Epithelial cell of proximal tubule (primary cell): ENCODE data around the gene ADIPOR2. TPM values are rescaled to one million over a fixed set of nuclear protein-coding genes. Genes with fewer than 3 reads are reported as not detected.
A peak's percentile ranks its signal among the peaks of the same experiment; 100 is the strongest.

Source experiments
- DNase-seq: peaks from one replicate; pipeline ENCODE4 v3.0.0-alpha.2; 2011; ENCODE audit warnings: low read depth
- H3K4me3 ChIP-seq: 2 replicates; pipeline ENCODE4 v1.5.1; 2011; ENCODE audit warnings: low read depth, mild to moderate bottlenecking, low read length
- CTCF ChIP-seq: conservative IDR thresholded peaks from 2 replicates; pipeline ENCODE4 v1.5.1; 2012; ENCODE audit warnings: low read depth, mild to moderate bottlenecking, low read length
- total RNA-seq: library from RNA; depleted of rRNA; stranded (reverse); fragments of >200 nt; gene quantifications from 2 replicates; pipeline ENCODE4 v1.2.3, GENCODE V29; 2015

Gene ADIPOR2
- total RNA-seq, 1 donor from 2014 or later, result 22.8 TPM

- TF ChIP-seq CTCF, result peak; percentile 91
- no peak for DNase-seq
- no peak overlapping the region for H3K4me3 ChIP-seq
These were observed 100.4 kb downstream of the ADIPOR2 start for GRCh38 chr12:1791104-1791841.

- no peak for DNase-seq
- no peak for TF ChIP-seq CTCF
- no peak overlapping the region for H3K4me3 ChIP-seq
These were observed 101.5 kb downstream of the ADIPOR2 start for GRCh38 chr12:1792406-1792805.

GRCh38 chr12:1793426-1794210 is 102.7 kb downstream of the ADIPOR2 start:
- no peak overlapping the region for H3K4me3 ChIP-seq
- no peak for TF ChIP-seq CTCF
- DNase-seq, result no peak

DNA sequence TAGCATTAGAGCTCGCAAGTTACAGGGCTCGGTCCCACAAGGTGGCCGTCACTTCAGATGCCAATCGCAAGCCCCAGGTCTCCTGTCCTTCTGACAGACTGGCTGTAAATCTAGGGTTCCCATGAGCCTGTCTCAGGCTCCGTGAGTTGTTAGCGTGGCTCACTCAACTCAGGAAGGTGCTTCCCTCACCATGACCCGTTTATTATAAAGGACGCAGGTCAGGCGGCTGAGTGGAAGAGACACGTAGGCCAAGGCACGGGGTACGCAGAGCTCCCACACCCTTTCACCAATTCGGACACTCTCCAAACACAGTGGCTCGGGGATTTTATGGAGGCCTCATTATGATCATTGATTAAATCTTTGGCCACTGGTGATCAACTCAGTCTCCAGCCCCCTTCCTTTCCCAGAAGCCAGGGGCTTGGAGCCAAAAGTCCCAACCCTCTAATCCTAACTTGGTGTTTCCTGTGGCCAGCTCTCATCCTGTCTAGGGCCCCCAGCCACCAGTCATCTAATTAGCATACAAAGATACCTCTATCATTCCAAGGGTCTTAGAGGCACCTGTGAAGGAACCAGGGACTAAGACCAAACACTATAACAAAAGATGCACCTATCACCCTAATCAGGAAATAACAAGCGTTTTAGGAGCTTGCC is 103.7 kb downstream of the ADIPOR2 start:
- TF ChIP-seq CTCF, result no peak
- DNase-seq, result no peak
- no peak overlapping the region for H3K4me3 ChIP-seq

DNA sequence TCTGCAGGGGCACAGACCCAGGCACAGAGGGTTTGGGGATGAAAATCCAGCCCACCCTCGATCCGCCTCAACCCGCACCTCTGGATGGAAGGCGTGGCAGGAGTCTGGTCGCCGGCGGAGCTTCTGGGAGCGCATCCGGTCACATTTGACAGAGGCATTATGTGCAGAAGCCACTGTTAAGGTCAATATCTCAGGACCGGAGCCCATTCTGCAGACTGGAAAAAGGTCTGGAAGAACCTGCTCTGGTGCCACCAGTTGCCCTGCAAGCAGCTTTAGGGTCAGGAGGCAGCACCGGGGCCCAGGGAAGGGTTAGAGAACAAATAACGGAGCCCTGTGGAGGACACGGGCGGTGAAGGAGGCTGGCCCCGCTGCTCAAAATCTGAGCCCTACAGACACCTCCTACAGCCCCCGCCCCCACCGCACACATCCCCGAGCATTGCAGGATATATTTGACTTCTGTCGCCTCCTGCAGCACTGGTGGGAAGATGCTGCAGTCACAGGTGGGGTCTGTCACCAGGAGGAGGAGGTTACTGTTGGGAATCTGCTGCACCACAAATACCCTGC is 104.4 kb downstream of the ADIPOR2 start:
- H3K4me3 ChIP-seq, result no peak overlapping the region
- DNase-seq, result no peak
- TF ChIP-seq CTCF, result no peak

DNA sequence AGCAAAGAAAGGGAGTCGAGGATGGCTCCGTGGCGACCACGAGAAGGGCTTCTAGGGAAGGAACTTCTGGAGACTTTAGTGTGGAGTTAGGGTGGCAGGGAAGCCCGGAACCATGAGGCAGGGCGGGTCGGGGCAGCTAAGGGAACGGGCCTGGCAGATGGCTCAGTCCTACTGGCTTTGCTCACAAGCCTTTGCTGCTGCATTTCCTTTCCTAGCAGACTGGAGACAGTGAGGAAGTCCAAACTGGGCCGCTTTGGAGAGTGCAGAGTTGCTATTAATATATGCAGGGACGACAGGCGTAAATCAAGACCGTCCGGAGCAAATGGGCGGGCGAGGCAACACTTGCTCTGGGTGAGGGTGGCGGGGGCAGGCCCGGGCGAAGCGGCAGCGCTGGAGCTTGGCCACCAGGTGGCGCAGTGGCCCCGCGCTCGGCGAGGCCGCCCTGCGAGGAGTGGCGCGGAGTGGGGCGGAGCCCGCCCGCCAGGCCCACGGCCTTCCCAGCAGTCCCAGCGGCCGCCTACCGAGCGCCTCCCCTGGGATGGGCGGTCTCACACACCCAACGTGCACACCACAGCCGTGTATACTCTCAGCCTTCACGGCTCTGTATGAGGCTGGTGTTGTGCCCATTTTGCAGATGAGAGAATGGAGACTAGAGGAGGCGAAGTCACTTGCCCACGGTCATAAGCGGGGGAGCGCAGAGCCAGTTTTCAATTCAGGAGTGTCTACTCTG is 105.1 kb downstream of the ADIPOR2 start:
- DNase-seq, result no peak
- peak; percentile 79 for TF ChIP-seq CTCF
- H3K4me3 ChIP-seq, result peak overlapping the region; percentile 65
